GM19438 (cell line): Measurements from ENCODE around the gene GRM4.

ENCODE experiments used
- ATAC-seq: cut with Tn5 transposase; IDR thresholded peaks from one replicate; pipeline ENCODE4 v1.9.1; 2021; ENCODE audit warnings: low read depth; ENCODE audit not compliant: unreplicated experiment

GRM4 gene

DNA sequence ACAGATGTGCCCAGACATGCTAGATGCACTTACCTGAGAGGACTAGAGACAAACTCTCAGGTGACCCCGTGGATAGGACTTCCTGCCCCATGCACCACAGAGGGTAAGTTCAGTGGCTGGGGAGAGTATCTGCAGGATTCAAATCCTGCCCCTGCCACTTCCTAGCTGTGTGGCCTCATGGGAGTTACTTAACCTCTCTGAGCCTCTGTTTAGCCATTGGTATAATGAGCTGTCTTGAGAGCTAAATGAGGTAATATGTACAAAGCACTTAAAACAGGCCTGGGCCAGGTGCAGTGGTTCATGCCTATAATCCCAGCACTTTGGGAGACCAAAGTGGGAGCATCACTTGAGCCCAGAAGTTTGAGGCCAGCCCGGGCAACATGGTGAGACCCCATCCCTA is 59.3 kb downstream of the GRM4 start:
- ATAC-seq: no peak

DNA sequence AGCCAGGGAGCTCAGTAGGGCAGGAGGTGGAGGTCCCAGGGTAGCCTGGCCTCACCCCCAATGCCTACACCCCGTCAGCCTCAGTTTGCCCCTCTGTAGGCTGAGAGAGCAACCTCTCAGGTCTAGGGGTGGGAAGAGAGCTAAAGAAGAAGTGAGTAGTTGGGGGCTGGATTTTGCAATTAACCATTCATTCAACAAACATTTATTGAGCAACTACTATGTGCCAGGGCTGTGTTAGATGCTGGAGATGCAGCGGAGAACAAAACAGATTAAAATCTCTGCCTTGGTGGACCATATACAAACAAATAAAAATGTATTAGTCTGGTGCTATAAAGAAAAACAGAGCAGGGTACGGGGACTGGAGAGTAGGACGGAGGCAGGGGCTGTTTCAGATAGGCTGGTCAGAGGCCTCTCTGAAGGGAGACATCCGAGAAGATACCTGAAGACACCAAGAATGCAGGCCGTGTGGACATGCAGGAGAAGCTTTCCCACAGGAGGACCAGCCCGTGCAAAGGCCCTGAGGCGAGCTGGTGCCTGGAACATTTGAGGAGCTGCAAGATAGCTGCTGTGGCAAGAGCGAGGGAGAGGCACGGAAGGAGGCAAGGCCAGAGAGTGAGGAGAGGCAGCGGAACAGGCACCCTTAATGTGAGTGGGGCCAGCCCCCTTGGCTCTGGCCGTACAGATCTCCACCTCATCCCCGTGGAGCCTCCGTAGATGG is 60.3 kb downstream of the GRM4 start:
- ATAC-seq: no peak

DNA sequence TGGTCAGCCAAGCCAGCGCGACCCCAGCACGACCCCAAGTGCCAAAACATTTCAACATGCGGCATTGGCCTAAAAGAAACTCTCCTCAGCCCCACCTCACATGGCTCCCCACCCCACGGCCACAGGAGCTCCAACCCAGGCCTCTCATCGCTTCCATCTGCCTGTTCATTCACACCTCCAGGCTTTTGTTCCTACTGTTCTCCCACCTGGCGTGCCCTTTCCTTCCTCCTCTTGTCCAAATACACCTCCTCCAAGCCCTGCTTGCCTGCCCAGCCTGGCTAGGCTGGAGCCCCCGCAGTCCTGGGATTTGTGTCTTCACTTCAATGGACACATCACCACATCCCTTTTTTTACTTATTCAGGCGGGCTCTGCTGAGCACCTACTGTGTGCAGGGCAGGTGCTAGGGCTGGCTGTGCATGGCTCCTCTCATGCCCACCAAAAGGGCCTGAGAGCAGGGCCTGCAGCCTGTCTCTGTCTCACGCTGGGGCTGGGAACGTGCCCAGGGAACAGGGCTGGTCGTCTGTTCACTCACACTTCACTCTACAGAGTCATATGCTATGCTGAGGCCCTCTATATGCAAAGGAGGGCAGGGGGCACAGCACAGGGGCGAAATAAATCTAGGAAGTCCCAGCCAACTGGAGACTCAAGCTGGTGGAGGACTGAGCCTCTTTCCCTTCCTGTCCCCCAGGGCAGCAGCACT is 61.1 kb downstream of the GRM4 start:
- no peak for ATAC-seq

DNA sequence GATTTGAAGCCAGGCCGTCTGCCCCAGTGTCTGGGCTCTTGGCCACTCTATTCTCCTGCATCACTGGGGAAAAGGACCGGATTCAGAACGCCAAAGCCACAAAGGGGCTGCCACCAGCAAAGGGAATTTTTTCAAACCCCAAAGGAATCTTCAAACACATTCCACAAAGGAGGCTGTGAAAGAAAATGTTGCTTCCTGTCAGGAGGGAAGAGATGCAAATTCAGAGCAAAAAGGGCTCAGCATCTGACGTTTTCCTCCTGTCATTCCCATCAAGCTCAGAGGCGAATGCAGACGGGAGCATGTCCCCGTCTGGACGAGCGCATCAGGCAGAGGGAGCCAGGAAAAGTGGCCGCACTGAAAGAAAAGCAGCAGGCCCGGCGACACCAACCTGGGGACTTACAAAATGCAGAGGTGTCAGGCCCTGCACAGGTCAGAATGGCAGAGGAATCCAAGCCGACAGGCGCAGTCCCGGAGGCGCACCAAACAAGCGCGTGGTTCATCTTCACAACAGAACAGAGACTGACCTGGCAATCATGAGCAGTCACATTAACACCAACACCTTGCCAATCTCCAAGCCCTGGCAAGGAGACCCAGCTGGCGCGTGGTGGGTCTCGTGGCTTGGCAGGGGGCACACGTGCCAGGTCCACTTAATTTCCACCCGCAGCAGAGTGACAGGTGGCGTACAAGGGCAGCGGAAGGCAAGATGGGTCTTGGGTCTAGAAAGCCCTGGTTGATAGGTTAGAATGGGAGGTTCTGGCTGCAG is 62.8 kb downstream of the GRM4 start:
- no peak for ATAC-seq

DNA sequence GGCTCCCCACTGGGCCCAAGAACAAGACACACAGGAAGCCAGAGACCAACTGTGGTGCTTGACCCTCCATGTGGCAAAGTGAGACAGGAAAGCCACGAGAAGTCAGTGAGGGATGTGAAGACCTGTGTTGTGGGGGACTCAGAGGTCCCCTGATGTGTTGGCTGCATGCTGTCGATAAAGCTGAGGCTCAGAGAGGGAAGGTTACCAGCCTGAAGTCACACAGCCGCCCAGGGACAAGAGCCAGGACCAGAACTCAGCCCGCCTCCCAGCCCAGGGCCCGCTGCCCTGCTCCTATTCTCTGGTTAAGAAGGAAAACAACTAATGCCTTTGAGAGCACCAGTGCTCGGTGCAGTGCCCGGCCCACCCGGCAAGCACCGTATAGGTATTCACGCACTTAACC is 63.5 kb downstream of the GRM4 start:
- ATAC-seq: no peak

DNA sequence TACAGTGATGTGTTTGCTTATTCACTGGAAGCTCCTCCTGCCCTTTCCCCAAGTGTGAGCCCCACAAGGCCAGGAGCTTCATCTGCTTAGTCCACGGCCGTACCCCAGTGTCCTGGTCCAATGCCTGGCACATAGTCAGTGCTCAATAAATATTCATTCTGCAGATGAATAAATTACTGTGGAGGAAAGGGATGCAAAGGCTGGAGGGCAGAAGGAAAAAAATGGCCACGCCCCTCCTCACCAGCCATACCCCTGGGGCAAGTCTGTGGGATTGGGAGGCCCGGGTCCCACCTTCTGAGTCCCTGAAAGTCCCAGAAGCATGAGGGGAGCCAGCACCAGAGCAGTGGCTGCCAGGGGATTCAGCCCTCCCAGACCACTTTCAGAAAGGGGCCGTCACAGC is 65.5 kb downstream of the GRM4 start:
- ATAC-seq: no peak

DNA sequence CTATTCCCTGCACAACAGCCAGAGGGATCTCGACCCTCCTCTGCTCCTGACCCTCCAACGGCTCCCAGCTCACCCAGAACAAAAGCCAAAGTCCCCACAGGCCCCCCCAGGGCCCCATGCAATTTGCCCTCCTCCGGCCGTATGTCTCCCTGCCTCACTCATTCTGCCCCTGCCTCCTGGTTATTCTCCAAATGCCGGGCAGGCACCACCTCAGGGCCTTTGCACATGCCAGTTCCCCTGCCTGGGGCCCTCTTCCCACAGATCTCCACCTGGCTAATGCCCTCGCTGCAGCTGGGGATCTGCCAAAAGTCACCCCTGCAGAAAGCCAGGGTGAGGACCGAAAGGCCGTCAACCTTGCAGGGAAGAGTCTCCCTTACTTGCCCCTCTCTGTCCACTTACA is 66.0 kb downstream of the GRM4 start:
- no peak for ATAC-seq

DNA sequence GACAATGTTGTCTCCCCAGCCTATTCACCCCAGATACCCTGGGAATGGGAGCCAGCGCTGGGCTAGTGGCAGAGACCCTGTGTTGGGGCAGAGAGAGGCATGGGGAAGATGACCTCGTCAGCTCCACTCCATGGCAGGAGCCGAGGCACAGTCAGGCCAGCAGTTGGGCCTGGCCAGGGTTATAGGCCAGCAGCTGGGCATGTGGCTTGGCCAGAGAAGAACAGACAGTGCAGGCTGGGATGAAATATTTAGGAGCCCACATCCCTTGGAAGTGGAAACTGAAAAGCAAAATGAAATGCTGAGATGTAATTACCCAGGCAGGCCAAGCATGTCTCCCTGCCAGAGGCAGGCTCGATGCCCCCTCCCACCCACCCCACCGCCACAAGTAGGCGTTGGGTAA is 70.0 kb downstream of the GRM4 start:
- no peak for ATAC-seq

DNA sequence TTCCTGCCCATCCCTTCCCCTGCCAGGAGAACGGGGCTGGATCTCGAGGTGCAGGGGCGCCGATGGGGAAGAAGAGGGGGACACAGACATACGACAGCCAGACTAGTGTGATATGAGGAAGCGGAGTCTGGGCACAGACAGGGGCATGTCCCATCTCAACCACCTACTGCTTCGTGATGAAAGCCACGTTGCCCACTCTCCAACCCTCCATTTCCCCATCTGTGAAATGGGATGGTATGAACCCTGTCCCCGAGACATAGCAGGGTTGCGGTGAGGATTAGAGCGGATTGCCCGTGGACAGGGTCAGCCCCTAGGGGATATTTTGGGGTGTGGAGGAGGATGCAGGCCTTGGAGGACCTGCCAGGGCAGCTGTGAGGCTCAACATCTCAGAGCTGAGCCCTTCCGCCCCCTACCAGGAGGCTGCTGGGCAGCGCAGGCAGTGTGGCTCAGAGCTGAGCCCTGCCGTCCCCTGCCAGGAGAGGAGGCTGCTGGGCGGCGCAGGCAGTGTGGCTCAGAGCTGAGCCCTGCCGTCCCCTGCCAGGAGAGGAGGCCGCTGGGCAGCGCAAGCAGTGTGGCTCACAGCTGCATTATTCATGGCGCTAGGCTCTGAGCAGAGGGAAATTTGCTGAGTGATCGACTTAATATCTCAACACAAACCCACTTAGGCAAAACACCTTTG is 71.7 kb downstream of the GRM4 start:
- ATAC-seq: no peak

DNA sequence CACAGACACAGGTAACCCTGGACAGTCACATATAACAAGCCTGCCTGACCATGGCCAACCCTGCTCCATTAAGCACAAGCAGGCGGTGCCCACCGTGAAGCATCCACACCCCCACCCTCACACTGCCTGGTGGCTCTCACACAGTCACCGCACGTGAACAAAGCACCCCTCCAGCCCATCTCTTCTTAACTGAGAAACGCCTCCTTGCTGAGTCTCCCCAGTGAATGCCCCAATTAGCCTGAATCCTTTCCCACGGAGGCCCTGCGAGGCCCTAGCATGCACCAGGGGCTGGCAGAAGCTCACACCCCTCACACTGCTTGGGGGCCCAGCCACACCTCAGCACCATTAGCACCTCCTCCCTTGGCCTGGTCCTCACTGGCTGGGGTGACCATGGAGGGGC is 72.3 kb downstream of the GRM4 start:
- ATAC-seq: no peak

DNA sequence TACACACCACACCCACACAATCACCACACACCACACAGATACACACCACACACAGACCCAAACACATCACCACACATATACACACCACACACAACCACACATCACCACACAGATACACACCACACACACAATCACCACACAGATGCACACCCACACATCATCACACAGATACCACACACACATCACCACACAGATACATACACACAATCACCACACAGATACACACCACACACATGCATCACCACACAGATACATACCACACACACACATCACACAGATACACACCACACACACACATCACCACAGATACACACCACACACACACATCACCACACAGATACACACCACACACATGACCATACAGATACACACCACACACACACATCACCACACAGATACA is 73.2 kb downstream of the GRM4 start:
- ATAC-seq: no peak

DNA sequence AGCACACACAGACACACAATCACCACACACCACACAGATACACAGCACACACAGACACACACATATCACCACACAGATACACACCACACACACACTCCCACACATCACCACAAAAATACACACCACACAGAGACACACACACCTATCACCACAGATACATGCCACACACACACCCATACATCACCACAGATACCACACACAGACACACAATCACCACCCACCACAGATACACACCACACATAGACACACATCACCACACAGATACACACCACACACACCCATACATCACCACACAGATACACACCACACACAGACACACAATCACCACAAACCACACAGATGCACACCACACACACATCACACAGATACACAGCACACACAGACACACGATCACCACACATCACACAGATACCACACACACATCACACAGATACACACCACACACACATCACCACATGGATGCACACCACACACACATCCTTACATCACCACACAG is 74.0 kb downstream of the GRM4 start:
- no peak for ATAC-seq

DNA sequence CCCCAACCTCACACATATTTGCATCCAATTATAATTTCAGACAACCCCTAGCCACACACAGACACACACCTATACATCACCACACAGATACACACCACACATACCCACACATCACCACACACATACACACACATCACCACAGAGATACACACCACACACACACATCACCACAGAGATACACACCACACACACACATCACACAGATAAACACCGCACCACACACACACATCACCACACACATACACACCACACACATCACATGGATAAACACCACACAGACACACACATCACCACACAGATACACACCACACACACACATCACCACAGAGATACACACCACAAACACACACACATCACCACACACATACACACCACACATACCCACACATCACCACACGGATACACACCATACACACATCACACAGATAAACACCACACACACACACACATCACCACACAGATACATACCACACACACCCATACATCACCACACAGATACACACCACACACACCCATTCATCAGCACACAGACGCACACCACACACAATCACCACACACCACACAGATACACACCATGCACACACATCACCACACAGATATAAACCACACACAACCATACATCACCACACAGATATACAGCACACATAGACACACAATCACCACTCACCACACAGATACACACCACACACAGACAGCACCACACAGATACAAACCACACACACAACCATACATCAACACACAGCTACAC is 74.6 kb downstream of the GRM4 start:
- no peak for ATAC-seq

DNA sequence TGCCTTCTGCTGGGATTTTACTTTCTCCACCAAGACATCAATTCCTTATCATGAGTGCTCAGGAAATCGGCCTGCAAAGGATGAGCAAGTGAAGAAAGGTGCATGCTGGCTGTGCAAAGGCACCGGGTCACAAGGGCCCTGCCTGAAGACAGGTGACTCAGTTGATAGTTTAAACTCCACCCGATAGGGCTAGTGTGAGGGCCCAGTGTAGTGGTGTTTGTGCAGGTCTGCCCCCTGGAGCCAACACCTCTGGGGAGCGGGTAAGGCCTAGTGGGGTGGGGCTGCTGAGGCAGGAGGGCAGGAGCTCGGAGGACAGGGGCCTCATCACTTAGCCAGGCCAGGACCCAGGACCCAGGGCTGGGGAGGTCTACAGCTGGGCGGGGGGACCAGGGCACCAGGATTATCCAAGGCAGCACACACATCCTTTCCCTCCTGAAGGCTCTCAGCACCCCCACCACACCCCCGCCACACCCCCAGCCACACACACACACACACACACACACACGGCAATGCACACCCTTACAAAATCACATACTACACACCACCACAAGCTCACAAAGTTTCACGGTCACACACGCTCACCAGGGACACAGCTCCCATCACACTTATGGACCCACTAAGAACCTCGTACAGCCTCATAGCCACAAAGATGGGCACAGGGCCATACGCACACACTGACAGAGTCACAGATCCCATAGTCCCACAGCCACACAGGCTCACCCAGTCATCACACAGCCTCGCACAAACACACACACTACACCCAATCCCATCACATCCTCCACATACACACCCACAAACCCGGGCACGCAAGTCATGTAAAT is 75.4 kb downstream of the GRM4 start:
- no peak for ATAC-seq

DNA sequence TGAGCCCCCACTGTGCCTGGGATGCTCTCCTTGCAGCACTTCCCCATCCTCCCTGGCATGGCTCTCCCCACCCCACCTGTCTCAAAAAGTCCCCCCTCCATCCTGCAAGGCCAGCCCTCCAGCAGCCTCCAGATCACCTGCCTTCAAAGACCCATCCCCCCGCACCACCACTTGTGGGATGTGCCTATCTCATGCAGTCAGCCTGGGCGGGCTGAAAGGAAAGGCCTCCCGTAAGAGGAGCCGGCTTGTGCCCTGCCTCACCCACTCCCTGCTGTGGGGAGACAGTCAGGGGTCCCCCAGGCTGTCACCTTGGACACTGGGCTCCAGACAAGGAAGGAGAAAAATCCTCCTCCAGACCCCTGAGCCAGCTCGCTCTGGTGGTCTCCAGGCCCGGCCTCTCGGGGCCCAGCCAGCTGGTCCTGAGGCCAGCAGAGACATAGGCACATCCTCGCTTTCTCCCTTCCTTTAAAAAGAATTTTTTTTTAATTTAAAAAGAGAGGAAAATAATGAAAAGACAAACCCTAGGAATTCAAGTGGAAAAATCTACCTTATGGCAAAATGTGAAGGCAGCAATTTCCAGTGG is 77.3 kb downstream of the GRM4 start:
- ATAC-seq: no peak

DNA sequence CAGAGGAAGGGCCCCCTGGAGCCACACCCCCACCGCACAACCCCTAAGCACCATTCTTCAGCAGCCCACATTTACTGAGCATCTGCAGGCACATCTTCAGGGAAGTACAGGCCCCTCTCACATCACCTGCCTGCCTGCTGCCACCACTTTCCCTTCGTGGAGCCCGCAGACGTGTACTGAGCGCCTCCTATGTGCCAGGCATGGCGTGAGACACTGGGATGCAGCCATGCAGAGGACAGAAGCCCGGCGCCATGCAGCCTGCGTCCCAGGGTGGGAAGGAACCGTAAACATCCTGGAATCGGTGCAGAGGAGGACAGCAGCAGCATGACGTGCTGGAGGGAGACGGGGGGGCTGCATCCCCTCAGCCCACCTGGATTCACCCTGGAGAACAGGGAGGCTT is 78.1 kb downstream of the GRM4 start:
- no peak for ATAC-seq

DNA sequence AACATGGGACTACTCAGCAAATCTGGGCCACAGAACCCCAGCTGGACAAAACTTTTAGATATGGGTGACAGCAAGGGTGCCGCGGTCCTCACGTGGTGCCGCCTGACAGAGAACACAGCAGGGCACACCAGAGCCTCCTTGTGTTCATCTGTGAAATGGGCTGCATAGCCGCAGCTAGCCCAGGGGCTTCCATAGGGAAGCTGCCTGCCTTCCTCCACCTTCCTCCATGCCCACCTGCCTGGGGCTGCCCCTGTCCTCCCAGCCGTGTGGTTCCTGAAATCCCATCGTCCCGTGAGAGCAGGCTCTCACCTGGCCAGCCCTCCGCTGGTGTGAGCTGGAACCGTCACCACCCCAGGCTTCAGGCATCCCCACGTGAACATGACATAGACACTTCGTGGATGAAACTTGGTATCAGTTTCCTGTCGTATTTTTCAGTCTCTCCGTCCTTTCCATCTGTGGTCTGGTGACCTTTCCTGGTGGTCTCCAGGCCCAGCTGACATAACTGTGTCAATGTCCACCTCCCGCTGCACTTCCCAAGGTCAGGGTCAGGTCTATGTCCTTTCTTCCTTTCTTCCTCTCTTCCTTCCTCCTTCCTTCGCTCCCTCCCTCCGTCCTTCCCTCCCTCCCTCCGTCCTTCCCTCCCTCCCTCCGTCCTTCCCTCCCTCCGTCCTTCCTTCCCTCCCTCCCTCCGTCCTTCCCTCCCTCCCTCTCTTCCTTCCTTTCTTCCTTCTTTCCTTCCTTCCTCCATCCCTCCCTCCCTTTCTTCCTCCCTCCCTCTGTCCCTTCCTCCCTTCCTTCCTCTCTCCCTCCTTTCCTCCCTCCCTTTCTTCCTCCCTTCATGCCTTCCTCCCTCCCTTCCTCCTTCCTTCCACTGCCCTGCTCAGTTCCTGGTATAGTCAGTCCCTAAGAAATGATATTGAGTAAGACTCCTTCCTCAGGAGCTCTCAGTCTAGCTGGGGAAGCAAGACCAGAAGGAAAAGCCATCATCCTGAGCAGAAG is 78.8 kb downstream of the GRM4 start:
- ATAC-seq: no peak

DNA sequence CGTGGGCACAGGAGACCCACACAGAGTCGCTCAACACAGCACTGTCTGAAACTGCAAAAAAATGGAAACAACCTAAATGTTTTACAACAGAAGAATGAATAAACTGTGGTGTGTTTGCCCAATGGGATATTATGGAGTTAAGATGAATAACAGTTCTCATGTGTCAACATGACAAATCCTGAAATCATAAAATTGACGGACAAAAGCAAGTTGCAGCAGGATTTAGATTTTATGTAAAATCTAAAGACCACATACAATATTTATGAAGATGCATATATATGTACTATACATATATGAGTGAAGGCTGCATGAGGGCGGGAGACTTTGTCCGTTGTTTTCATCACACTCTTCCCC is 79.7 kb downstream of the GRM4 start:
- no peak for ATAC-seq
